GM18858 (cell line): ENCODE data around the gene FEN1.
A peak's percentile ranks its signal among the peaks of the same experiment; 100 is the strongest.

Experiments
- ATAC-seq: cut with Tn5 transposase; IDR thresholded peaks from one replicate; pipeline ENCODE4 v1.9.1; 2021; ENCODE audit not compliant: unreplicated experiment

The FEN1 gene

GRCh38 chr11:61774411-61774810 is 18.3 kb upstream of the FEN1 start:
- ATAC-seq: no peak

- no peak for ATAC-seq
Observed at GRCh38 chr11:61775106-61775505, 17.6 kb upstream of the FEN1 start.

GRCh38 chr11:61775606-61776554 is 16.8 kb upstream of the FEN1 start:
- no peak for ATAC-seq

GRCh38 chr11:61776561-61777075 is 16.1 kb upstream of the FEN1 start:
- ATAC-seq: no peak

- ATAC-seq: no peak
Observed at GRCh38 chr11:61777234-61778090, 15.2 kb upstream of the FEN1 start.

- ATAC-seq: no peak
Observed at GRCh38 chr11:61778357-61778886, 14.3 kb upstream of the FEN1 start.

- no peak for ATAC-seq
Observed at GRCh38 chr11:61778920-61779650, 13.6 kb upstream of the FEN1 start.

GRCh38 chr11:61779666-61780525 is 12.8 kb upstream of the FEN1 start:
- no peak for ATAC-seq

- ATAC-seq: no peak
Observed at GRCh38 chr11:61780581-61781162, 12.0 kb upstream of the FEN1 start.

GRCh38 chr11:61781585-61781984 is 11.1 kb upstream of the FEN1 start:
- ATAC-seq: no peak

- no peak for ATAC-seq
Observed at GRCh38 chr11:61782299-61782698, 10.4 kb upstream of the FEN1 start.

GRCh38 chr11:61782841-61783240 is 9.9 kb upstream of the FEN1 start:
- no peak for ATAC-seq

- no peak for ATAC-seq
Observed at GRCh38 chr11:61783717-61784505, 8.8 kb upstream of the FEN1 start.

GRCh38 chr11:61784506-61784805 is 8.3 kb upstream of the FEN1 start:
- no peak for ATAC-seq

- no peak for ATAC-seq
Observed at GRCh38 chr11:61785837-61786402, 6.8 kb upstream of the FEN1 start.

- ATAC-seq: no peak
Observed at GRCh38 chr11:61787928-61788491, 4.7 kb upstream of the FEN1 start.

- peak; percentile 19 for ATAC-seq
Observed at GRCh38 chr11:61791737-61792309, 888 bp upstream of the FEN1 start.
